PC-3 (cell line): ENCODE measurements around the gene FTO. TPM values are rescaled to one million over a fixed set of nuclear protein-coding genes. Genes with fewer than 3 reads are reported as not detected.
A peak's percentile ranks its signal among the peaks of the same experiment; 100 is the strongest.

Experiments used
- ATAC-seq: fragments of 200-7000 bp; cut with Tn5 transposase; 2 replicates; pipeline ENCODE4 v1.9.1; 2020; ENCODE audit warnings: mild to moderate bottlenecking, moderate library complexity
- BruUV-seq: library from RNA; stranded (reverse); fragments of 400-500 nt; replicated peaks from 2 replicates; lab custom pipeline; 2021; lab: Mats Ljungman, UMichigan
- CTCF ChIA-PET: fragments of 300-600 bp; sonication (Branson Sonifier 250); formaldehyde crosslinking; loops from one replicate; lab custom pipeline; 2022; ENCODE audit warnings: antibody characterized with exemption; lab: Charles Lee
- POLR2A ChIA-PET: fragments of 300-600 bp; sonication (Branson Sonifier 250); formaldehyde crosslinking; loops from one replicate; lab custom pipeline; 2022; ENCODE audit warnings: antibody characterized with exemption; ENCODE audit not compliant: unreplicated experiment; lab: Charles Lee
- DNase-seq: peaks from one replicate; pipeline ENCODE4 v3.0.0-alpha.2; 2015
- H2AFZ ChIP-seq: fragments of 300-600 bp; sonication (generic); 2 replicates; pipeline ENCODE4 v1.6.0; 2016; ENCODE audit warnings: antibody characterized with exemption, low read length
- H3F3A ChIP-seq: fragments of 300-600 bp; sonication (generic); one replicate; pipeline ENCODE4 v1.6.0; 2017; ENCODE audit warnings: antibody characterized with exemption, low read length, control low read depth, mild to moderate bottlenecking; ENCODE audit not compliant: unreplicated experiment
- H3K27ac ChIP-seq: fragments of 300-600 bp; sonication (generic); 2 replicates; pipeline ENCODE4 v1.5.1; 2016; ENCODE audit warnings: mild to moderate bottlenecking, low read length
- H3K27me3 ChIP-seq: fragments of 300-600 bp; sonication (generic); 2 replicates; pipeline ENCODE4 v1.6.1; 2016; ENCODE audit warnings: low read length, mixed read lengths
- H3K36me3 ChIP-seq: fragments of 300-600 bp; sonication (generic); 2 replicates; pipeline ENCODE4 v1.6.1; 2016; ENCODE audit warnings: low read depth, mixed run types, low read length, mixed read lengths
- H3K4me1 ChIP-seq: fragments of 300-600 bp; sonication (generic); 2 replicates; pipeline ENCODE4 v1.5.1; 2016; ENCODE audit warnings: low read length; ENCODE audit not compliant: insufficient read depth
- H3K4me2 ChIP-seq: fragments of 300-600 bp; sonication (generic); 2 replicates; pipeline ENCODE4 v1.6.0; 2016; ENCODE audit warnings: low read length
- H3K4me3 ChIP-seq: fragments of 300-600 bp; sonication (generic); 2 replicates; pipeline ENCODE4 v1.5.1; 2016; ENCODE audit warnings: mild to moderate bottlenecking, low read length, mixed read lengths
- H3K79me2 ChIP-seq: fragments of 300-600 bp; sonication (generic); 2 replicates; pipeline ENCODE4 v1.6.1; 2017; ENCODE audit warnings: low read length, mixed read lengths
- H3K9ac ChIP-seq: fragments of 300-600 bp; sonication (generic); 2 replicates; pipeline ENCODE4 v1.6.0; 2016; ENCODE audit warnings: mild to moderate bottlenecking, low read length
- H3K9me2 ChIP-seq: fragments of 300-600 bp; sonication (generic); replicated peaks from 2 replicates; pipeline ENCODE4 v1.6.1; 2016; ENCODE audit warnings: mixed run types, low read length, mixed read lengths
- H3K9me3 ChIP-seq: fragments of 300-600 bp; sonication (generic); 2 replicates; pipeline ENCODE4 v1.6.1; 2016; ENCODE audit warnings: low read length, mixed read lengths
- H4K20me1 ChIP-seq: fragments of 300-600 bp; sonication (generic); 2 replicates; pipeline ENCODE4 v1.6.1; 2016; ENCODE audit warnings: low read length, mixed read lengths
- EZH2 ChIP-seq: fragments of 300-600 bp; sonication (generic); IDR thresholded peaks from one replicate; pipeline ENCODE4 v1.6.1; 2017; ENCODE audit warnings: antibody characterized with exemption, mild to moderate bottlenecking, low read length; ENCODE audit not compliant: unreplicated experiment
- EZH2phosphoT487 ChIP-seq: fragments of 300-600 bp; sonication (generic); IDR thresholded peaks from 2 replicates; pipeline ENCODE4 v1.6.1; 2018; ENCODE audit warnings: mild to moderate bottlenecking, antibody characterized with exemption, low read length, borderline replicate concordance
- intact Hi-C: fragments of 100-400 bp; cut with micrococcal nuclease; formaldehyde crosslinking; loops from 2 replicates; pipeline ENCODE4 v1.9.0; 2023
- total RNA-seq: library from RNA; depleted of rRNA; stranded (reverse); fragments of >200 nt; gene quantifications from 2 replicates; pipeline ENCODE4 v1.2.3, GENCODE V29; 2014
- TF ChIP-seq, protein P1 (sequence below): fragments of 300-600 bp; sonication (generic); conservative IDR thresholded peaks from 2 replicates; pipeline ENCODE4 v1.5.1; 2017; ENCODE audit warnings: antibody characterized with exemption, low read depth, mild to moderate bottlenecking, low read length

The FTO gene
- total RNA-seq, 1 experiment from 2014 or later: 27.0 TPM

DNA sequence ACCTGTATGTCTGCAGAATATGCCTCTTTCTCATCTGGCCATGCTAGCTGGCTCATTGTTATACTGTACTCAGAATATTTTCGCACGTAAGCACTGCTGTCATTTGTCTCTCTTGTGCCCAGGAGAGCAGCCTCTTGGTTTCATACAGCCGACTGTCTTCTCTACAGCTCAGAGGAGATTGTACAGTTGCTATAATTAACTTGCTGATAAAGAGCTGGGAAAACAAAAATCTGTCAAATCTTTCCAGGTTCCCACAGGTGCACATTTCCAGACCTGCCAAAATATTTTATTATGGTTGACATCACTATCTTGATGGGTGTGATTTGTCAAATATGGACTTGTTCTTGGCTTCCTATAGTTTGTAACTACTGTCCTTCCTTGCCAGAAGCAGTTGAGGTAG lies 122.7 kb downstream of the FTO start:
- Histone ChIP-seq H3K9me3 (no peaks in the 10 kb centered on the region), H3K9me2 (no peaks in the 10 kb centered on the region), H3F3A (no peaks in the 10 kb centered on the region), H3K4me2 (no peak overlapping the region), H3K9ac (no peak overlapping the region), H3K36me3 (no peaks in the 10 kb centered on the region), H3K79me2 (no peaks in the 10 kb centered on the region), H3K27ac (no peak overlapping the region), H3K27me3 (no peaks in the 10 kb centered on the region), H3K4me1 (peaks cover 22% of the 10 kb centered on the region), H4K20me1 (no peaks in the 10 kb centered on the region), H3K4me3 (no peak overlapping the region), H2AFZ (no peak overlapping the region)
- no TSS peak for BruUV-seq
- ChIA-PET CTCF (no interaction called here), POLR2A (no interaction called here)
- ATAC-seq (no peak), DNase-seq (no peak)
- TF ChIP-seq, protein P1, sequence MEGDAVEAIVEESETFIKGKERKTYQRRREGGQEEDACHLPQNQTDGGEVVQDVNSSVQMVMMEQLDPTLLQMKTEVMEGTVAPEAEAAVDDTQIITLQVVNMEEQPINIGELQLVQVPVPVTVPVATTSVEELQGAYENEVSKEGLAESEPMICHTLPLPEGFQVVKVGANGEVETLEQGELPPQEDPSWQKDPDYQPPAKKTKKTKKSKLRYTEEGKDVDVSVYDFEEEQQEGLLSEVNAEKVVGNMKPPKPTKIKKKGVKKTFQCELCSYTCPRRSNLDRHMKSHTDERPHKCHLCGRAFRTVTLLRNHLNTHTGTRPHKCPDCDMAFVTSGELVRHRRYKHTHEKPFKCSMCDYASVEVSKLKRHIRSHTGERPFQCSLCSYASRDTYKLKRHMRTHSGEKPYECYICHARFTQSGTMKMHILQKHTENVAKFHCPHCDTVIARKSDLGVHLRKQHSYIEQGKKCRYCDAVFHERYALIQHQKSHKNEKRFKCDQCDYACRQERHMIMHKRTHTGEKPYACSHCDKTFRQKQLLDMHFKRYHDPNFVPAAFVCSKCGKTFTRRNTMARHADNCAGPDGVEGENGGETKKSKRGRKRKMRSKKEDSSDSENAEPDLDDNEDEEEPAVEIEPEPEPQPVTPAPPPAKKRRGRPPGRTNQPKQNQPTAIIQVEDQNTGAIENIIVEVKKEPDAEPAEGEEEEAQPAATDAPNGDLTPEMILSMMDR: no peak
- TF ChIP-seq EZH2: no peak
- TF ChIP-seq EZH2phosphoT487: no peak
- intact Hi-C loops: no loop called here

DNA sequence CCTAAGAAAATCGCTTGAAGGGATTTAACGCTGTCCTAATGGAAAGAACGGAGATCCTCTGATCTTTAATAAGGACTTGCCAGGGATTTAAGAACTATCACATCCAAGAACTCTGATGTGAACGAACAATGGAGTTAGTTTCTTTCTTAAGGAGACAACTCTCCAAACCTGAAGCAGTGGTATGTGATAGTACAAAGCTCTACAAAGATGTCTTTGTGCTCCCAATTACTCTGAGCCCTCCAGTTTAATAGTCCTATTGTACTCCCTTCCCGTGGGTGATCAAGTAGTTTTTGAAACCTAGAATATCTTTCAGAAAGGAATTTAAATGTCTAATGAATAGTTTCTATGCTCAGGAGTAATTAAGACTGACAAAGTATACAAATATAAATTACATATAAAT lies 123.8 kb downstream of the FTO start:
- Histone ChIP-seq H3K36me3 (no peaks in the 10 kb centered on the region), H2AFZ (no peak overlapping the region), H4K20me1 (no peaks in the 10 kb centered on the region), H3K9me3 (no peaks in the 10 kb centered on the region), H3K9me2 (no peaks in the 10 kb centered on the region), H3K4me3 (no peak overlapping the region), H3K79me2 (no peaks in the 10 kb centered on the region), H3K4me2 (no peak overlapping the region), H3K9ac (no peak overlapping the region), H3K27ac (no peak overlapping the region), H3F3A (no peaks in the 10 kb centered on the region), H3K4me1 (peaks cover 11% of the 10 kb centered on the region), H3K27me3 (no peaks in the 10 kb centered on the region)
- no peak for ATAC-seq
- intact Hi-C loops: no loop called here
- POLR2A ChIA-PET: interaction anchor here (0.5 kb wide), 1 partner anchor 37 kb away, joined by 4 read pairs; no protein-coding TSS in a partner anchor
- no peak for TF ChIP-seq EZH2phosphoT487
- TF ChIP-seq, protein P1: no peak
- no peak for TF ChIP-seq EZH2
- CTCF ChIA-PET: no interaction called here
- DNase-seq: no peak
- BruUV-seq: no TSS peak

DNA sequence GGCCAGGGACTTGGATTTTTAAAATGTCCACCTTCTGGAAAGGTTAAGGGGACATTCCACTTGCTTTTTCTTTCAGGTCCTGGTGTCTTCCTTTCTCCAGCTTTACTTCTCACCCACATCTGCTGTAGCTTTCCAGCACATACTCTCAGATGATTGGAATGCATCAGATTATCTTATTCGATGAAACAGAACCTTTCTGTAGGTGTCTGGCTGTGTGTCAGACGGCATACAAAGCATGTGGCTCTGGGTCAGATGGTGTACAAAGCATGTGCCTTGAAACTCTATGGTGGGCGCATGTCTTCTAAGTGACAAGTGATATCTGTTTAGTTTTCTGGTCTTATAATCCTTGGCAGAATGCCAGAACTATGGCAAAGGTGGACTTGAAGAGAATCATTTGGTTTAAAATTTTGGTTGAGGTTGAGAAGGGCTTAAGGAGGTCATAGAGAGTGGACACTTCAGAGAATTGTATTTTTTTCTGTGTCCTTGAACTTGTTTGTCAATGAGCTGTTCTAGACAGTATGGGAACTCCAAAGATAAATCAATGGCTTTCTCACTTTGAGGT lies 125.3 kb downstream of the FTO start:
- H3K27me3 ChIP-seq: no peaks in the 10 kb centered on the region
- TF ChIP-seq EZH2 (no peak), EZH2phosphoT487 (no peak)
- TF ChIP-seq, protein P1: no peak
- H3K36me3 ChIP-seq: no peaks in the 10 kb centered on the region
- no peak overlapping the region for H2AFZ ChIP-seq
- no peak overlapping the region for H3K27ac ChIP-seq
- DNase-seq: peak; percentile 39
- no peak for ATAC-seq
- CTCF ChIA-PET: no interaction called here
- intact Hi-C loops: no loop called here
- H3F3A ChIP-seq: no peaks in the 10 kb centered on the region
- BruUV-seq: no TSS peak
- no peaks in the 10 kb centered on the region for H3K4me1 ChIP-seq
- no peaks in the 10 kb centered on the region for H3K9me3 ChIP-seq
- H3K79me2 ChIP-seq: no peaks in the 10 kb centered on the region
- no peaks in the 10 kb centered on the region for H4K20me1 ChIP-seq
- no peaks in the 10 kb centered on the region for H3K9me2 ChIP-seq
- H3K4me2 ChIP-seq: no peak overlapping the region
- POLR2A ChIA-PET: no interaction called here
- H3K9ac ChIP-seq: no peak overlapping the region
- no peak overlapping the region for H3K4me3 ChIP-seq
